ENCODE data around the gene SLC37A3. TPM values are rescaled to one million over a fixed set of nuclear protein-coding genes. Genes with fewer than 3 reads are reported as not detected.

The SLC37A3 gene
- total and polyA plus RNA-seq, 2 donors from 2014 or later: 19.5 to 50.3 TPM

DNA sequence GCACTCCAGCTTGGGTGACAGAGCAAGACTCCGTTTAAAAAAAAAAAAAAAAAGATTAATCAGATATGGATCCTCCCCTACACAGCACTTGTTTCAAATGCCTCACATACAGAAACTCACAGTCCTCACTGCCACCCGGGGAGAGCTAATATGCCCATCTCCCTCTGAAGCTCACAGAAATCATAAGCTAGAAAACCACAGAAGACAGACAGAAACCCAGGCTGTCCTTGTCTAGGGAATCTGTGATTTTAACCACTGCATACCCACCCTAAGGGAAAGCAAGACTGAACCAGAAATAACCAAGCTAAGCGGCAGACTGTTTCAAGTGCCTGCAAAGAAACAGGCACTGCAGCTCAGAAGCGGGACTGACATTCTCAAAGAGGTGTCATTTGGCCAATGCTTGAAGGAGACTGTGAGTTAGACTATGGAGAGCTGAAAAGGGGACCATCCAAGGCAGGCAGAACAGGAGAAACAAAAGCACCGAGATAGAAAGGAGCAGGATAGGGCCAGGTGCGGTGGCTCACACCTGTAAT, 37.6 kb downstream of the SLC37A3 start:
- no peak for TF ChIP-seq CTCF (IDR thresholded peaks at IDR 0.05; ENCODE audit: borderline replicate concordance, extremely low read depth, insufficient read depth)
- Histone ChIP-seq H3K4me1 (ENCODE audit: control insufficient read depth in 2 of 3, insufficient read depth in 2 of 3, low read depth in 1 of 3, low read length in 3 of 3) (peaks cover 0 to 2% (median 0%) of the 10 kb centered on the region in 3 donors), H3K27me3 (ENCODE audit: control insufficient read depth, insufficient read depth, low read length) (no peaks in the 10 kb centered on the region), H3K36me3 (ENCODE audit: control insufficient read depth in 2 of 3, insufficient read depth in 3 of 3, low read length in 3 of 3) (peaks cover 0 to 9% (median 2%) of the 10 kb centered on the region in 3 donors), H3K27ac (ENCODE audit: low read depth in 2 of 2, low read length in 2 of 2) (no peak overlapping the region), H3K9ac (ENCODE audit: low read length in 3 of 3) (no peak overlapping the region), H3K9me3 (ENCODE audit: control insufficient read depth in 2 of 3, insufficient read depth in 1 of 3, low read length in 3 of 3) (no peaks in the 10 kb centered on the region), H3K4me3 (ENCODE audit: low read length in 3 of 3) (no peak overlapping the region)
- intact Hi-C loops (cut with DNase I): no loop called here
- FAIRE-seq (no peak), DNase-seq (no peak)

- no peak overlapping the region for H3K4me3 ChIP-seq (ENCODE audit: low read length in 3 of 3)
- FAIRE-seq (no peak), DNase-seq (no peak)
- no peaks in the 10 kb centered on the region for H3K9me3 ChIP-seq (ENCODE audit: control insufficient read depth in 2 of 3, insufficient read depth in 1 of 3, low read length in 3 of 3)
- peaks cover 0 to 2% (median 0%) of the 10 kb centered on the region in 3 donors for H3K4me1 ChIP-seq (ENCODE audit: control insufficient read depth in 2 of 3, insufficient read depth in 2 of 3, low read depth in 1 of 3, low read length in 3 of 3)
- H3K36me3 ChIP-seq (ENCODE audit: control insufficient read depth in 2 of 3, insufficient read depth in 3 of 3, low read length in 3 of 3): peaks cover 3 to 8% (median 7%) of the 10 kb centered on the region in 3 donors
- H3K9ac ChIP-seq (ENCODE audit: low read length in 3 of 3): no peak overlapping the region
- no peak for TF ChIP-seq CTCF (IDR thresholded peaks at IDR 0.05; ENCODE audit: borderline replicate concordance, extremely low read depth, insufficient read depth)
- peak overlapping the region in 1 of 2 donors; percentile 51 for H3K27ac ChIP-seq (ENCODE audit: low read depth in 2 of 2, low read length in 2 of 2)
- no peaks in the 10 kb centered on the region for H3K27me3 ChIP-seq (ENCODE audit: control insufficient read depth, insufficient read depth, low read length)
- intact Hi-C loops (cut with DNase I): no loop called here
Measured at GRCh38 chr7:140358412-140359051, 39.8 kb downstream of the SLC37A3 start.

- TF ChIP-seq CTCF (IDR thresholded peaks at IDR 0.05; ENCODE audit: borderline replicate concordance, extremely low read depth, insufficient read depth): no peak
- Histone ChIP-seq H3K4me1 (ENCODE audit: control insufficient read depth in 2 of 3, insufficient read depth in 2 of 3, low read depth in 1 of 3, low read length in 3 of 3) (peaks cover 0 to 2% (median 0%) of the 10 kb centered on the region in 3 donors), H3K27ac (ENCODE audit: low read depth in 2 of 2, low read length in 2 of 2) (no peak overlapping the region), H3K36me3 (ENCODE audit: control insufficient read depth in 2 of 3, insufficient read depth in 3 of 3, low read length in 3 of 3) (peaks cover 3 to 10% (median 8%) of the 10 kb centered on the region in 3 donors), H3K9me3 (ENCODE audit: control insufficient read depth in 2 of 3, insufficient read depth in 1 of 3, low read length in 3 of 3) (no peaks in the 10 kb centered on the region), H3K9ac (ENCODE audit: low read length in 3 of 3) (no peak overlapping the region), H3K4me3 (ENCODE audit: low read length in 3 of 3) (no peak overlapping the region), H3K27me3 (ENCODE audit: control insufficient read depth, insufficient read depth, low read length) (no peaks in the 10 kb centered on the region)
- DNase-seq (no peak), FAIRE-seq (no peak)
- intact Hi-C loops (cut with DNase I): no loop called here
Measured at GRCh38 chr7:140358024-140358411, 40.3 kb downstream of the SLC37A3 start.
